KOPT-K1 (cell line): ENCODE results near the gene CIAO2A.

Source experiments
- H3K27ac ChIP-seq: fragments of 200-600 bp; sonication (generic); 2 replicates; pipeline ENCODE4 v1.5.1; 2016; ENCODE audit warnings: antibody characterized with exemption, mild to moderate bottlenecking, low read depth, low read length; ENCODE audit not compliant: poor library complexity, severe bottlenecking
- H3K36me3 ChIP-seq: fragments of 200-600 bp; sonication (generic); 2 replicates; pipeline ENCODE4 v1.5.1; 2017; ENCODE audit warnings: antibody characterized with exemption, mild to moderate bottlenecking, low read length, moderate library complexity; ENCODE audit not compliant: insufficient read depth
- H3K9me3 ChIP-seq: fragments of 200-600 bp; sonication (generic); 2 replicates; pipeline ENCODE4 v1.5.1; 2017; ENCODE audit warnings: antibody characterized with exemption, low read length, mild to moderate bottlenecking; ENCODE audit not compliant: insufficient read depth, poor library complexity, severe bottlenecking

Gene CIAO2A, protein sequence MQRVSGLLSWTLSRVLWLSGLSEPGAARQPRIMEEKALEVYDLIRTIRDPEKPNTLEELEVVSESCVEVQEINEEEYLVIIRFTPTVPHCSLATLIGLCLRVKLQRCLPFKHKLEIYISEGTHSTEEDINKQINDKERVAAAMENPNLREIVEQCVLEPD

DNA sequence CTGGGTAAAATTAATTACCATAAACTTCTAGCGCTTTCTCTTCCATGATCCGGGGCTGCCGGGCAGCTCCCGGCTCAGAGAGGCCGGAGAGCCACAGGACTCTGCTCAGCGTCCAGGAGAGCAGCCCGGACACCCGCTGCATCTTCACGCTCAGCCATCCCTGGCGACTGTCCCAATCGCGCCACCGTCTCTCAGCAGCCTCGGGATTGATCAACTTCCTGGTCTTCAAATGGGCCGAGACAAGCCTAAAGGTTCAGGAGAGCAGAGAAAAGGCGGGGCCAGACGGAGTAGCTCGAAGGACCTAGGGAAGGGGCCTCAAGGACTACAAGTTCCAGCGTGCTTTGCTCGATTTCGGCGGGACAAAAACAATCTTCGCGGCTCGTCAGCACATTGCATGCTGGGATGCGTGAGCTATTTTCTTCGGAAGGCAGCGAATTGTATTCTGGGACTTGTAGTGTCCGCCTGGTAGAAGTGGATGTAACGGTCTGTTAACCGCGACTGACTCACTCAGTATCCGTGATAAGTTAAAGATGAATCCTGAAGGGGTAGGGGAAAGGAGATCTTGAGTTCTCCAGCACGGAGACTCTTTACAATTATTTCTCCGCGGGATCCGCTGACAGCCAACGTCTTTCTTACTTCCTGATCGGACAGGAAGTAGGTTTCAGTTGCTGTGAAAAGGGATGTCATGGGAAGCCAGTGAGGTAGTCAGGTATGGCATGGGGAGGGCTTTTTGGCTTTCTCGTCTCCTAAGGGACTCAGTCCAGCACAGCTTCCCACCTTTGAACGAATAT lies at the start of gene CIAO2A:
Gene CIAO2A (minus strand): TSS at position 212 of the 791 bp plus-strand sequence. CDS start 70 bp downstream, at position 142.
- Histone ChIP-seq H3K9me3 (no peaks in the 10 kb centered on the region), H3K36me3 (peaks cover 9% of the 10 kb centered on the region; the same call in 1 of the 2 replicates), H3K27ac (peak within 1 kb of the TSS; percentile 93)

DNA sequence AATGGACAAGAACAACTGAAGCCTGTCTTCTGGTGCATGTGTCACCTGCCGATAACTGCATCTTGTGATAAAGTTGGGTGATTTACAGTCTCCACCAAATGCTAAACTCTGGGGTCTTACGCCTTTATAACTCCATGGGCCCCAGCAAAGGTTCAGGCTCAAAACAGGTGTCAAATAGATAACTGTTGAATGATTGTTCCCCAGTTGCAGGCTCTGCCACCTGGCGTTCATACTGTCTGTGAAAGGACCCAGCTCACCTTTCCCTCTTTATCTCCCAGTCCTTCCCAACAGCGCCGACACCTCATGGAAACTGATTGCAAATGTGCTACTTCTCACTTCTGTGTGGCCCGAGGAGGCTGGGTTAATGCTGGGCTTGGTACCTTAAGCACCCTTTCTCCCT lies 49.6 kb upstream of the CIAO2A start:
- no peak overlapping the region for H3K27ac ChIP-seq
- H3K9me3 ChIP-seq: no peaks in the 10 kb centered on the region
- peaks cover 41% of the 10 kb centered on the region for H3K36me3 ChIP-seq

DNA sequence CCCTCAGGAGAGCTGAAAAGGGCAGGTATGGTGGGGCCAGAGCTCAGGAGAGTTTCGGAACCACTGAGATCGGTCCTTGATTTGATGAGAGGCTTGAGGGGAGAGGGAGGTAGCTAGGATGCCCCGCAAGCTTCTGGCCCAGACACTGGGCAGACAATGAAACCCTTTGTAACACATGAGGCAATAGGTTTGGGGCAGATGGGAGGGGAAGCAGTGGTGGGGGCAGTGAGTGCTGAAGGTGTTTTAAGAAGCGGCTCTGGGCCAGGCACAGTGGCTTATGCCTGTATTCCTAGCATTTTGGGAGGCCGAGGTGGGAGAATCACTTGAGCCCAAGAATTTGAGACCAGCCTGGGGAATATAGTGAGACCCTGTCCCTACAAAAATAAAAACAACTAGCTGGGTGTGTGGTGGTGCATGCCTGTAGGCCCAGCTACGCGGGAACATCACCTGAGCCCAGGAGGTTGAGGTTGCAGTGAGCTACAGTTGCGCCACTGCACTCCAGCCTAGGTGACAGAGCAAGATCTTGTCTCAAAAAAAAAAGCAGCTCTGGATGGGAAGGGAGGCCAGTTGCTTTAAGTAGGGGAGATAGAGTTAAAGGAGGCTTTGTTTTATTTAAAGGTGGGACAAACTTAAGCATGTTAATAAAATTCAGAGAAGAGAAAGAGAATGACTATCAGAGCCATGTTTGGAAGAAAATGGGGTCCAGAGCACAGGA lies 48.3 kb upstream of the CIAO2A start:
- H3K27ac ChIP-seq: no peak overlapping the region
- H3K9me3 ChIP-seq: no peaks in the 10 kb centered on the region
- H3K36me3 ChIP-seq: peaks cover 53% of the 10 kb centered on the region

DNA sequence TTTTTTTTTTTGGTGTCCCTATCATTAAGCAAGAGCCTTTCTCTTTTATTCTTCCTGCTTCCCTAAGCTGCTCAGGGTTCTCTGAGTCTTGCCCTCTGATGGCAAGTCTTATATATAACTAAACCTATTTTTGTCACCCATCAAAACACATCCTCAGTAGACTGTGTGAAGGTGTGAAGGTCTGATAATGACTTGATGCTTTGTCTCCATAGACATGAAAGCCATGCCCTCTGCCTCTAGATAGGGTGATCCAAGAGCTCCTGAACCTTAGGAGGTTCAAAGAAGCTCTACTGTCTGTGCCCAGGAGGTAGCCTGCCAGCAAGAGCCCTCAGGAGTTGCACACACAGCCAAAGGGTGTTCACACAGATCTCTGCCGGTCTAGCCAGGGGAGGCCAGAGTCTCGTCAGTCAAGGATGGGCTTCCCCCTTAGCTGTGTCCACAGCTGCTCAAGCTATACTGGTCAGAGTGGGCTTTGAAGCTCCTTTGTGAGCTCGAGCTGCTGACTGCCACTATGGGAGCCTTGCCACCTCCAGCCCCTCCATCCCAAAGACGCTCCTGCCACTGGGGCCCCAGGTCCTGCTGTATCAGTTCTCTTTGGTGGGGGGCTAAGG lies 44.8 kb upstream of the CIAO2A start:
- Histone ChIP-seq H3K27ac (no peak overlapping the region), H3K36me3 (peaks cover 71% of the 10 kb centered on the region), H3K9me3 (no peaks in the 10 kb centered on the region)

DNA sequence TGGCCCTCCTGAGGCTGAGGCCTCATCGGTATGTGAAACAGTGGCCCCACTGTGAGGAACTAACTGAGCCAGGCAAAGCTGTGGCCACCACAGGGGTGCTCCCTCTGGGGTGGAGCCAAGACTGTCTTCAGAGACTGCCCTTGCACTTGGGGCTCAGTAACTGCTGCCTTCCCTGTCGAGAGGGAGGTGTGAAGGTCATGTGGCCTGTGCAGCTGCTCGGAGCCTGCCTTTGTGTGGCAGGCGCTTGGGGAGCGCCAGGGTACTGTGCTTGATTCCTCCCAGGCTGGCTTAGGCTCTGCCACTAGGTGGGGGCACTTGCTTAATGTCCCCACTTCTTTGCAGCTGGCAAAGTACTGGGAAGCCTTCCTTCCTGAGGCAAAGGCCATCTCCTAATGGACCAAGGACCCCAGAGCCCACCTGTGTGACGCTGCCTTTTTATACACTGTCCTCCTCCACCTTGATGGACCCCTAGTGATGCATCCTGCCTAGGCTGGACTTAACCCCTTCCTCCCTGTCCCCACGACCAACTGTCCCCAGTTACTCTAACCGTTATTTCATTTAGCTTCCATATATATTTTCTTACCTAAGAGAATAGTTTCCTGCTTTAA lies 43.7 kb upstream of the CIAO2A start:
- no peaks in the 10 kb centered on the region for H3K9me3 ChIP-seq
- H3K36me3 ChIP-seq: peaks cover 72% of the 10 kb centered on the region
- no peak overlapping the region for H3K27ac ChIP-seq

DNA sequence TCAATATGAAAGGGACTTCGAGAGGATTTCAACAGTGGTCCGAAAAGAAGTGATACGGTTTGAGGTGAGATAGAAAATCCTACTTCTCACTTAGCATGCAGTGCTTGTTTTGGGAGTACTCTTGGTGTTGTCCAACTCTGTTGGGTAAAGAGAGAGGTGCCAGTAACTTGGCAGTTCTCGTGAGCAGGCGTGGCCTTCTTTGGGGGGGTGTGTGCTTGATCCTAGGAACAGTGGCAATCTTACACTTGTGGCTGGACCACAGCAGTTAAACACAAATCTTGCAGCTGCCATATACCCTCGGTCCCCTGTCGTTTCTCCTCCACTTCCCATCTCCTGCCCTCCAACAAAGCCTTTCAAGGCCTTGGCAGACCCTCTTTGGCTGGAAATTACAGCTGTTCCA lies 42.7 kb upstream of the CIAO2A start:
- Histone ChIP-seq H3K9me3 (no peaks in the 10 kb centered on the region), H3K36me3 (peaks cover 73% of the 10 kb centered on the region), H3K27ac (no peak overlapping the region)

DNA sequence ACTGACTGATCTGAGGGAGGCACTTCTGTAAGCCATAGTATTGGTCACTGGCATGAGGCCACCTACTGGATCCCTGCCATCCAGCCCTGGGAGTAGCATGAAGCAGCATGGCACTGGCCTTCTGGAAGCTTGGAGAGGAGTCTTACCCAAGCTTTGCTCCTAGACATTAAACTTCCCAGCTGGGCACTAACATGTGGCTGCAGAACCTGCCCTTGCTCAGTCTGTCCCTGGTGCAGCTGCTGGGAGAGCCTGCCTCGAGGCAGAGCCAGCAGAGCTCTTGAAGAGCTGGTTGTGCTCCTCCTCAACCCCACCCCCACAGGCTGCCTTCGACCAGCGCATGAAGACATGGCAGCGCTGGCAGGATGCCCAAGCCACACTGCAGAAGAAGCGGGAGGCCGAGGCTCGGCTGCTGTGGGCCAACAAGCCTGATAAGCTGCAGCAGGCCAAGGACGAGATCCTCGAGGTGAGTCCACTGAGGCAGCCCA lies 40.7 kb upstream of the CIAO2A start:
- H3K27ac ChIP-seq: no peak overlapping the region
- no peaks in the 10 kb centered on the region for H3K9me3 ChIP-seq
- peaks cover 88% of the 10 kb centered on the region for H3K36me3 ChIP-seq

DNA sequence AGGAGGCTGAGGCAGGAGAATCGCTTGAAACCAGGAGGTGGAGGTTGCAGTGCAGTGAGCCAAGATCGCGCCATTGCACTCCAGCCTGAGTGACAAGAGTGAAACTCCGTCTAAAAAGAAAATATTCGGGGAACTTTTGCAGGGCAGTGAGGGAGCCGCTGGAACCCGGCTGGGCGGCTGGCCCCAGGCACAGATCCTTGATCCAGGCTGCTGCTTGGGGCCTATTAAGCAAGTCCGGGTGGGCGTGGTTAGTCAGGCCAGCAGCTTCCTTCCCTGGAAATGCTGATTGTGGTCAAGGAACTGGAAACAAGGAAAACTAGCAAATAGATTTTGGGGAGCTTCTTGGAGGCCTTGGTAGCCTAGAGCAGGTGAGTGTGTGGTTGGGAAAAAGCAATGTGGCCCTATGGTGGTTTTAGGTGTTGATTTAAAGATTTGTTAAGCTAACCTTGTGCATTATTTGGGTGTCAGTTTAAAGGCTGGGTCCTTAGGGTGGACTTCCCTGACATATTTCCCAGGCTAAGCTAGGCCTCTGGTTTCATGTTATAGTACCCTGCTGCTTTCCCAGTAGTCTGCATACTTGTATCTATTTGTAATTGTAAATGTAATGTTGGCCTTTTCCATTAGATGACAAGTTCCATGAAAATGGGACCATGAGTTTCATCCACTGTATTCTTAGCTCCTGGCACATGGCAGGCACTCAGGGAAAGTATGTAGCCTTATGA lies 40.1 kb upstream of the CIAO2A start:
- H3K27ac ChIP-seq: no peak overlapping the region
- peaks cover 93% of the 10 kb centered on the region for H3K36me3 ChIP-seq

DNA sequence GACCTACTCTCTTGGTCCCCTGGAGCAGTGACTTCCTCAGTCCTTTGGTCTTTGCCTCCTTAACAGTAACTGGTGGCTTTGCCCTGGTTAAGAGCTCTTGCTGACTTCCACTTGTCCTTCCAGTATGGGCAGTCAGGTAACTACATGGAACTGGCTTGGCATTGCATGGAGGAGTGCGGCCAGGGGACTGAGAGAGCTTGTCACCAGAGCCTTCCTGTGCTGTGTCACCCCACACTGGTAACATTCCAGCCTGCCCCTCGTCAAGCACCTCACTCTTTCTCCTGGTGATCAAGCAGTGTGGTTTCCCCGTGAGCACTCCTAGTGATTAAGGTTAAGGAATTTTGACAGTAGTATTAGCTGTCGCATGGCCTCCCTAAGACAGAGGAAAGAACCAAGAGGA lies 38.6 kb upstream of the CIAO2A start:
- Histone ChIP-seq H3K27ac (no peak overlapping the region), H3K36me3 (peaks cover 94% of the 10 kb centered on the region), H3K9me3 (no peaks in the 10 kb centered on the region)

More for the DNA sequence above, 40.1 kb upstream of the CIAO2A start:
- H3K9me3 ChIP-seq: no peaks in the 10 kb centered on the region

DNA sequence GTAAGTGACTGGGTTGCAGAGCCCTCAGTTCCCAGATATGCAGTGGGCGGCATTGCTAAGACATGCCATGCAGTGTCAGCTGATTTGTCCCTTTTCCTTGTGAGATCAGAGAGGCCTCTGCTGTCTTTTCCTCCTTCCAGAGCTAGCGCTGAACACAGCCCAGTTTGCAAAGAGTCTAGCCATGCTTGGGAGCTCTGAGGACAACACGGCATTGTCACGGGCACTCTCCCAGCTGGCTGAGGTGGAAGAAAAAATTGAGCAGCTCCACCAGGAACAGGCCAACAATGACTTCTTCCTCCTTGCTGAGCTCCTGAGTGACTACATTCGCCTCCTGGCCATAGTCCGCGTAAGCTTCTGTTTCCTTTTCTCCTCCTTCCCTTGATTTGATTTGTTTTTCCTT lies 37.9 kb upstream of the CIAO2A start:
- H3K36me3 ChIP-seq: peaks cover 94% of the 10 kb centered on the region
- no peak overlapping the region for H3K27ac ChIP-seq
- H3K9me3 ChIP-seq: no peaks in the 10 kb centered on the region

DNA sequence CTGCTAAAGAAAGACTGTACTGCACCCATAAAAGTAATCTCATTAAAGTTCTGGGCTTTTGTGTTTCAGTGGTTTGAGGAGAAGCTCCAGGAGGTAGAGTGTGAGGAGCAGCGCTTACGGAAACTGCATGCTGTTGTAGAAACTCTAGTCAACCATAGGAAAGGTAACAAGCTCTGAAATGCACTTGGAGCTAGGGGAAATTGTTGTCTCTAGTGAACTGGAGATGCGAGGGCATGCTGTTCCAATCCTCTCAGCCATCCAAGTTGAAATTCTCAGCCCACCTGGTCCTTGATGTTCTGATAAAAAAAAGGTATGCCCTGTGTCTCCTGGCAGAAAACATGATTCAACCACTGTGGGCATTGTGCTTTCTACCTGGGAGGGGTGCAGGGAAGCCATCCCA lies 36.5 kb upstream of the CIAO2A start:
- Histone ChIP-seq H3K9me3 (no peaks in the 10 kb centered on the region), H3K36me3 (peaks cover 96% of the 10 kb centered on the region)

DNA sequence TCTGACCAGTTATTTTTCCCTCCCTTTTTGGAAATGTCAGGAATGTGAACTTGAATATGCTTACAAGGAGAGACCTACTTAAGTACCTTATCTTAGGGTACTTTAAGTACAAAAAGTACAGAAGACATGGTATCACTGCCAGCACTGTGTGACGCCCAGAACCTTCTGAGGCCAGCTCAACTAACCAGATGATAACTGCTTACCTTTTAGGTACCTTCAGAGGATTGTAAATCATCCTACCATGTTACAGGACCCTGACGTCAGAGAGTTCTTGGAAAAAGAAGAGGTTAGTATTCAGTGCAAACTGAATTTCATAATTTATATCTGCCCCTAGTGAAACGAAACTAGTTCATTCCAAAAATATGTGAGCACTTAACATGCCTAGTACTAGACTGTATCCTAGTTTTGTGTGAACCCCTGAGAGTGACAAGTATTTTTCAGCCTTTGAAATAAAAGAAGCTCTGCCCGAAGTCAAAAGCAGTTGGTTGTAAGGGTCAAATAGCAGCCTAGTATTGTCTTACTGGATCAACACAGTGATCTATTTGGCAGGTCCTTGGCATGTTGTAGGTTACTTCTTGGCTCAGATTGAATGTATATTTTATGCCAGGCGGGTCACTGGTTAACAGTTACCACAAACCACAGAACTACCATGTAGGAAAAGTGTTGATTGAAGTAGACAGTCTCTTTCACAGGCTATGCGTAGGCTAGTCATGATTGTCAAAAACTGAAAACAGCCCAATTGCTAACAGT lies 34.1 kb upstream of the CIAO2A start:
- H3K36me3 ChIP-seq: peaks cover 95% of the 10 kb centered on the region
- H3K9me3 ChIP-seq: no peaks in the 10 kb centered on the region
- no peak overlapping the region for H3K27ac ChIP-seq

More for the DNA sequence above, 36.5 kb upstream of the CIAO2A start:
- H3K27ac ChIP-seq: no peak overlapping the region

DNA sequence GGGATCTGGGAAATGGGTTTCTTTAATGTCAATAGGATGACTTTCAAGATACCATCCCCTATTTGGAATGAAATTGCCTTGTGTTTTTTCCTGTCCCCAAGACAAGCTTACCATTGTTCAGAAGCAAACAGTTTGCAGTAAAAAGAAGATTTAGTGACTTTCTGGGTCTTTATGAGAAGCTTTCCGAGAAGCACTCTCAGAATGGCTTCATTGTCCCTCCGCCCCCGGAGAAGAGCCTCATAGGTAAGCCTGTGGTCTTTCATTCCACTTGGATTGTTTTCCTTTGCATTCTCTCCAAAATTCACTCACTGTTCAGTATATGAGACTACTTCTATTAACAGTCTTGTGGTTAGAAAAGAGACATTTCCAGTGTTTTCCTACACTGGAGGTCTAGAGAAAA lies 32.3 kb upstream of the CIAO2A start:
- Histone ChIP-seq H3K27ac (no peak overlapping the region), H3K36me3 (peaks cover 95% of the 10 kb centered on the region), H3K9me3 (no peaks in the 10 kb centered on the region)

DNA sequence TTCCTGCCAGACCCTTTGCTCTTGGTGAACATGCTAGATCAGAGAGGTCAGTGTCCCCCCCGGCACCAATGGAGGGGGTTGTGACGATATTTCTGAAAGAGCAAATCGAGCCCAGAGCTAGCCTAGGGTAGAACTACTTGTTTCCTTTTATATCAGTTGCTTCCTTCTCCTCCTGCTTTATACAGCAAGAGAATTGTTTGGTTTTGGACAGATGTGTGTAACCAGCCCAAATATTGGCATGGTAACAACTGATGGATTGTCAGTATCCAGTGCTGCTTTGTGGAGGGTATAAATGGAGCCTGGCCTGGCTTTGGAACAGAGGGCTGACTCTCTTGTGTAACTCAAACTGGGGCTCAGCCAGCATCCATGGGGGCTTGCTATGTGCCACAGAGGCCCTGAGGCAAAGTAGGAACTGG lies 29.3 kb upstream of the CIAO2A start:
- Histone ChIP-seq H3K36me3 (peaks cover 95% of the 10 kb centered on the region), H3K9me3 (no peaks in the 10 kb centered on the region), H3K27ac (no peak overlapping the region)
